GM12878 (cell line): ENCODE data around the gene ZNF576. TPM values are rescaled to one million over a fixed set of nuclear protein-coding genes. Genes with fewer than 3 reads are reported as not detected.

Source experiments
- ATAC-seq: fragments of 200-7000 bp; cut with Tn5 transposase; 3 replicates; pipeline ENCODE4 v1.9.1; 2020; ENCODE audit warnings: mild to moderate bottlenecking, moderate library complexity
- BruUV-seq: library from RNA; stranded (reverse); fragments of 400-500 nt; replicated peaks from 2 replicates; lab custom pipeline; 2021; lab: Mats Ljungman, UMichigan
- CTCF ChIA-PET: fragments of 300-600 bp; sonication (Branson Sonifier 250); formaldehyde crosslinking; extraction: SDS; loops from one replicate; lab custom pipeline; 2021; ENCODE audit warnings: inconsistent platforms; lab: Yijun Ruan, JAX
- POLR2A ChIA-PET: fragments of 350-600 bp; formaldehyde crosslinking; extraction: SDS; loops from one replicate; lab custom pipeline; 2021; ENCODE audit warnings: inconsistent platforms; lab: Charles Lee
- RAD21 ChIA-PET: fragments of 300-600 bp; sonication (Branson Sonifier 250); formaldehyde crosslinking; loops from one replicate; lab custom pipeline; 2023; ENCODE audit warnings: antibody characterized with exemption; ENCODE audit not compliant: unreplicated experiment; lab: Charles Lee
- SMC1A ChIA-PET: fragments of 300-600 bp; sonication (Branson Sonifier 250); formaldehyde crosslinking; loops from one replicate; lab custom pipeline; 2023; ENCODE audit not compliant: unreplicated experiment, uncharacterized antibody; lab: Charles Lee
- DNase-seq: peaks from one replicate; pipeline ENCODE4 v3.0.0-alpha.2; 2011; ENCODE audit warnings: low read depth, low spot score
- FAIRE-seq: peaks from 3 replicates; lab custom pipeline; 2011; peaks lifted over from hg19 to GRCh38; lab: Jason Lieb, UNC
- H2AFZ ChIP-seq: 2 replicates; pipeline ENCODE4 v1.6.0; 2011; ENCODE audit warnings: low read depth, low read length, control low read depth; ENCODE audit not compliant: control insufficient read depth
- H3K27ac ChIP-seq: 2 replicates; pipeline ENCODE4 v1.5.1; 2011; ENCODE audit warnings: control low read depth; ENCODE audit not compliant: control insufficient read depth, insufficient read depth
- H3K27me3 ChIP-seq, 2 experiments: replicated peaks in 1 of 2; 2 replicates each; pipeline versions ENCODE4 v1.6.0 to v1.6.1; 2011; ENCODE audit warnings: low read length in 1 of 2; ENCODE audit not compliant: control insufficient read depth in 2 of 2, insufficient read depth in 2 of 2
- H3K36me3 ChIP-seq, 2 experiments: 2 replicates each; pipeline ENCODE4 v1.5.1; 2011; ENCODE audit warnings: low read length in 1 of 2; ENCODE audit not compliant: control insufficient read depth in 2 of 2, insufficient read depth in 2 of 2
- H3K4me1 ChIP-seq: 2 replicates; pipeline ENCODE4 v1.6.1; 2011; ENCODE audit warnings: mild to moderate bottlenecking, low read length, moderate library complexity, mixed read lengths; ENCODE audit not compliant: control insufficient read depth, insufficient read depth
- H3K4me2 ChIP-seq: 2 replicates; pipeline ENCODE4 v1.6.0; 2011; ENCODE audit warnings: control low read depth; ENCODE audit not compliant: control insufficient read depth, insufficient read depth
- H3K4me3 ChIP-seq: fragments of 200-600 bp; sonication (generic); 2 replicates; pipeline ENCODE4 v1.5.1; 2016
- H3K79me2 ChIP-seq: 2 replicates; pipeline ENCODE4 v1.6.0; 2011; ENCODE audit warnings: low read length; ENCODE audit not compliant: control insufficient read depth, insufficient read depth
- H3K9ac ChIP-seq: 2 replicates; pipeline ENCODE4 v1.8.0; 2011; ENCODE audit warnings: low read length, control low read depth, mixed read lengths; ENCODE audit not compliant: control insufficient read depth, insufficient read depth
- H3K9me3 ChIP-seq: replicated peaks from 3 replicates; pipeline ENCODE4 v1.5.1; 2011; ENCODE audit warnings: mild to moderate bottlenecking, low read length; ENCODE audit not compliant: control insufficient read depth, insufficient read depth
- H4K20me1 ChIP-seq: 2 replicates; pipeline ENCODE4 v1.6.0; 2011; ENCODE audit not compliant: control insufficient read depth, insufficient read depth
- BMI1 ChIP-seq: fragments of 450-650 bp; IDR thresholded peaks from 2 replicates; pipeline ENCODE4 v1.6.1; 2016; ENCODE audit warnings: mild to moderate bottlenecking, moderate library complexity, borderline replicate concordance
- CHD2 ChIP-seq: IDR thresholded peaks from 2 replicates; pipeline ENCODE4 v1.6.1; 2011; ENCODE audit warnings: low read depth, low read length, improper control_type of control experiment, borderline replicate concordance
- CREB1 ChIP-seq: IDR thresholded peaks from 2 replicates; pipeline ENCODE4 v1.6.1; 2012; ENCODE audit warnings: low read depth, mild to moderate bottlenecking, inconsistent platforms
- ESRRA ChIP-seq: IDR thresholded peaks from 2 replicates; pipeline ENCODE4 v1.6.1; 2012; ENCODE audit warnings: mild to moderate bottlenecking, low read length, improper control_type of control experiment
- EZH2 ChIP-seq: IDR thresholded peaks from 2 replicates; pipeline ENCODE4 v1.6.1; 2012; ENCODE audit warnings: low read depth, mild to moderate bottlenecking, control low read depth, inconsistent platforms, low read length, borderline replicate concordance; ENCODE audit not compliant: control insufficient read depth
- FOXM1 ChIP-seq: IDR thresholded peaks from 2 replicates; pipeline ENCODE4 v1.6.1; 2012; ENCODE audit warnings: low read depth, mild to moderate bottlenecking, inconsistent platforms, low read length, moderate library complexity
- HCFC1 ChIP-seq: fragments of 150-350 bp; IDR thresholded peaks from 2 replicates; pipeline ENCODE4 v1.6.1; 2014; ENCODE audit warnings: low read length
- HDGF ChIP-seq: fragments of 450-650 bp; IDR thresholded peaks from 2 replicates; pipeline ENCODE4 v1.6.1; 2016; ENCODE audit warnings: antibody characterized with exemption
- IKZF2 ChIP-seq, 2 experiments: fragments of 450-650 bp; IDR thresholded peaks; 2 replicates each; pipeline ENCODE4 v1.6.1; 2017; ENCODE audit warnings: mild to moderate bottlenecking in 2 of 2, moderate library complexity in 2 of 2
- POLR2AphosphoS2 ChIP-seq: IDR thresholded peaks from 2 replicates; pipeline ENCODE4 v1.6.1; 2011; ENCODE audit warnings: low read depth, mild to moderate bottlenecking, low read length, improper control_type of control experiment, moderate library complexity
- ZNF274 ChIP-seq: IDR thresholded peaks from one replicate; pipeline ENCODE4 v1.8.0; 2011; ENCODE audit not compliant: insufficient read length, insufficient read depth
- WGBS: methylation state at CpG from one replicate; pipeline ENCODE4 v1.1.6; 2016; ENCODE audit warnings: low lambda C conversion rate; ENCODE audit not compliant: insufficient replicate concordance, insufficient coverage; ENCODE audit errors: missing lambda C conversion rate; 5-methylcytosine and 5-hydroxymethylcytosine counted together
- in situ Hi-C: fragments of 300-500 bp; cut with MboI; formaldehyde crosslinking; loops from 9 replicates; pipeline ENCODE4 v1.14.3; 2018; ENCODE audit warnings: mixed read lengths
- intact Hi-C: fragments of 100-400 bp; cut with micrococcal nuclease; formaldehyde crosslinking; loops from one replicate; pipeline ENCODE4 v1.14.2; 2022; ENCODE audit not compliant: unreplicated experiment
- polyA plus RNA-seq, 11 experiments: library from polyadenylated mRNA; depleted of rRNA in 4 of 11; unstranded in 6 of 11; stranded (reverse) in 5 of 11; fragments of >200 nt; fragmentation: Nextera tagmentation in 4 of 11; fragmentation: Illumina TruSeq in 1 of 11; extraction: Ambion mirVana in 4 of 11; extraction: Trizol in 1 of 11; gene quantifications; 1 replicate in 1 of 11; 2 replicates in 10 of 11; pipeline versions ENCODE4 v1.2.1 to v1.2.3, GENCODE V29; 2011 to 2016; ENCODE audit warnings: inconsistent platforms in 2 of 11, missing spikeins in 2 of 11, low read depth in 1 of 11
- total RNA-seq, 4 experiments: library from RNA; depleted of rRNA in 3 of 4; stranded (reverse); fragments of >200 nt in 3 of 4; fragmentation: Illumina TruSeq in 1 of 4; extraction: Trizol in 1 of 4; gene quantifications; 2 replicates each; pipeline versions ENCODE4 v1.2.1 to v1.2.3, GENCODE V29; 2013 to 2021
- TF ChIP-seq, protein P1 (sequence below): fragments of 450-650 bp; IDR thresholded peaks from 2 replicates; pipeline ENCODE4 v1.6.1; 2017; ENCODE audit warnings: mild to moderate bottlenecking, moderate library complexity

The ZNF576 gene
- total and polyA plus RNA-seq, 10 of the 15 experiments (the other 5 are each of a cell fraction or from before 2014, with no cell fraction given): 7.4 to 29.8 (median 14.3) TPM

DNA sequence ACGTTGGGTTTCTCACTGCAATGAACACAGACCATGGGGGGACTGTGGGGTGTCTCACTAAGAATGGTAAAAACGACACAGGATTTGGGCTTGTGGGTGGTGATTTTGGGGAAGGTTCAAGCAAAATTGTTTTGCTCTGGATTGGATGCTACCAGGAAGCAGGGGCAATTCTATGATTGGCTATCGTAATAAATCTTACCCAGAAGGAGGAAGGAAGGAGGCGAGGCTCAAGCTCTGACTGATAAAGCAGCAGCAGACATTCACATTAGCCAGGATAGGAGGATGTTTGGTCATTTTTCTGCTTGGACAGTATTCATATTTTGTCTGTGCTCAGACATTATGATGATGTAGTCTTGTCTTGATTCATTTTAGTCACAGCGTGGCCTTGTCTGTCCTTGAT lies 1.5 kb downstream of the ZNF576 start:
- TF ChIP-seq IKZF2 (IDR thresholded peaks at IDR 0.05): no peak
- TF ChIP-seq EZH2: no peak
- no peak for TF ChIP-seq FOXM1
- TF ChIP-seq ZNF274: no peak
- no peak for TF ChIP-seq CREB1
- no peak for TF ChIP-seq HCFC1
- no peak for TF ChIP-seq POLR2AphosphoS2
- TF ChIP-seq, protein P1, sequence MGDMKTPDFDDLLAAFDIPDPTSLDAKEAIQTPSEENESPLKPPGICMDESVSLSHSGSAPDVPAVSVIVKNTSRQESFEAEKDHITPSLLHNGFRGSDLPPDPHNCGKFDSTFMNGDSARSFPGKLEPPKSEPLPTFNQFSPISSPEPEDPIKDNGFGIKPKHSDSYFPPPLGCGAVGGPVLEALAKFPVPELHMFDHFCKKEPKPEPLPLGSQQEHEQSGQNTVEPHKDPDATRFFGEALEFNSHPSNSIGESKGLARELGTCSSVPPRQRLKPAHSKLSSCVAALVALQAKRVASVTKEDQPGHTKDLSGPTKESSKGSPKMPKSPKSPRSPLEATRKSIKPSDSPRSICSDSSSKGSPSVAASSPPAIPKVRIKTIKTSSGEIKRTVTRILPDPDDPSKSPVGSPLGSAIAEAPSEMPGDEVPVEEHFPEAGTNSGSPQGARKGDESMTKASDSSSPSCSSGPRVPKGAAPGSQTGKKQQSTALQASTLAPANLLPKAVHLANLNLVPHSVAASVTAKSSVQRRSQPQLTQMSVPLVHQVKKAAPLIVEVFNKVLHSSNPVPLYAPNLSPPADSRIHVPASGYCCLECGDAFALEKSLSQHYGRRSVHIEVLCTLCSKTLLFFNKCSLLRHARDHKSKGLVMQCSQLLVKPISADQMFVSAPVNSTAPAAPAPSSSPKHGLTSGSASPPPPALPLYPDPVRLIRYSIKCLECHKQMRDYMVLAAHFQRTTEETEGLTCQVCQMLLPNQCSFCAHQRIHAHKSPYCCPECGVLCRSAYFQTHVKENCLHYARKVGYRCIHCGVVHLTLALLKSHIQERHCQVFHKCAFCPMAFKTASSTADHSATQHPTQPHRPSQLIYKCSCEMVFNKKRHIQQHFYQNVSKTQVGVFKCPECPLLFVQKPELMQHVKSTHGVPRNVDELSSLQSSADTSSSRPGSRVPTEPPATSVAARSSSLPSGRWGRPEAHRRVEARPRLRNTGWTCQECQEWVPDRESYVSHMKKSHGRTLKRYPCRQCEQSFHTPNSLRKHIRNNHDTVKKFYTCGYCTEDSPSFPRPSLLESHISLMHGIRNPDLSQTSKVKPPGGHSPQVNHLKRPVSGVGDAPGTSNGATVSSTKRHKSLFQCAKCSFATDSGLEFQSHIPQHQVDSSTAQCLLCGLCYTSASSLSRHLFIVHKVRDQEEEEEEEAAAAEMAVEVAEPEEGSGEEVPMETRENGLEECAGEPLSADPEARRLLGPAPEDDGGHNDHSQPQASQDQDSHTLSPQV: no peak
- no peak for TF ChIP-seq HDGF
- no peak for TF ChIP-seq CHD2
- no peak for TF ChIP-seq BMI1
- no peak for TF ChIP-seq ESRRA
- Histone ChIP-seq H3K9ac (peak overlapping the region; percentile 32; the same call in 1 of the 2 replicates), H3K4me3 (peak overlapping the region; percentile 80), H3K4me1 (peaks cover 7% of the 10 kb centered on the region; the same call in 1 of the 2 replicates), H2AFZ (no peak overlapping the region), H3K27ac (no peak overlapping the region; the same call in 1 of the 2 replicates), H3K9me3 (no peaks in the 10 kb centered on the region), H3K36me3 (peaks cover 9 to 23% of the 10 kb centered on the region in 2 experiments; a peak in 3 of 4 replicates), H3K79me2 (peaks cover 37% of the 10 kb centered on the region), H4K20me1 (no peaks in the 10 kb centered on the region), H3K27me3 (no peaks in the 10 kb centered on the region), H3K4me2 (peak overlapping the region; percentile 86)
- in situ Hi-C loops (no loop called here), intact Hi-C loops (loop anchor here (2.0 kb wide), 1 partner anchor 65 kb away; the partner anchor contains the start of gene ZNF575)
- no peak for ATAC-seq
- ChIA-PET POLR2A (interaction anchor here (0.7 to 3.7 kb wide), 2 partner anchors 23 to 167 kb away, joined by 3 to 22 read pairs; partner anchors contain the start of genes PINLYP and XRCC1), SMC1A (interaction anchor here (0.7 to 5.4 kb wide), 4 partner anchors 9 to 150 kb away, joined by 3 to 59 read pairs (median 20); no protein-coding TSS in a partner anchor), RAD21 (interaction anchor here (0.9 to 4.8 kb wide), 4 partner anchors 18 to 212 kb away, joined by 3 to 92 read pairs (median 4); partner anchors contain the start of gene ZNF575), CTCF (interaction anchor here (1.0 to 6.6 kb wide), 6 partner anchors 23 to 212 kb away, joined by 3 to 169 read pairs (median 18); partner anchors contain the start of gene XRCC1)
- no peak for FAIRE-seq
- WGBS: 52% methylated on average over 5 of the region's 5 CpGs
- DNase-seq: no peak
- no TSS peak for BruUV-seq
